Natural killer cell (primary cell): Measurements from ENCODE around the gene MACF1. TPM values are rescaled to one million over a fixed set of nuclear protein-coding genes. Genes with fewer than 3 reads are reported as not detected.

ENCODE experiments used
- ATAC-seq, 3 donors: fragments of 150-1000 bp in 2 of 3; fragments of 200-7000 bp in 1 of 3; cut with Tn5 transposase; 1 replicate in 1 of 3; 2 replicates in 2 of 3; pipeline ENCODE4 v1.10.0; 2021; ENCODE audit warnings: mild to moderate bottlenecking in 2 of 3, moderate library complexity in 2 of 3
- DNase-seq, 2 donors: peaks; one replicate each; pipeline versions ENCODE4 v3.0.0 to v3.0.0-alpha.2; 2013 to 2021; ENCODE audit warnings: mixed read lengths in 1 of 2
- H3K27ac ChIP-seq: one replicate; pipeline ENCODE4 v1.5.1; 2013; ENCODE audit warnings: mild to moderate bottlenecking, low read length
- H3K27me3 ChIP-seq: one replicate; pipeline ENCODE4 v1.6.1; 2013; ENCODE audit warnings: low read length; ENCODE audit not compliant: control insufficient read depth, insufficient read depth
- H3K36me3 ChIP-seq: one replicate; pipeline ENCODE4 v1.6.1; 2013; ENCODE audit warnings: low read length; ENCODE audit not compliant: control insufficient read depth, insufficient read depth
- H3K4me1 ChIP-seq: one replicate; pipeline ENCODE4 v1.6.1; 2013; ENCODE audit warnings: low read length; ENCODE audit not compliant: control insufficient read depth, insufficient read depth
- H3K4me3 ChIP-seq: one replicate; pipeline ENCODE4 v1.5.1; 2013; ENCODE audit warnings: low read length
- H3K9me3 ChIP-seq: one replicate; pipeline ENCODE4 v1.6.1; 2013; ENCODE audit warnings: low read length; ENCODE audit not compliant: control insufficient read depth, insufficient read depth
- H3K27ac Mint-ChIP-seq, 2 donors: one replicate each; pipeline ENCODE4 v1.8.0; 2022; ENCODE audit warnings: mild to moderate bottlenecking in 2 of 2, mixed read lengths in 2 of 2, moderate library complexity in 1 of 2
- H3K27me3 Mint-ChIP-seq, 2 donors: one replicate each; pipeline ENCODE4 v1.8.0; 2022; ENCODE audit warnings: low read depth in 2 of 2, mixed read lengths in 2 of 2
- H3K36me3 Mint-ChIP-seq: one replicate; pipeline ENCODE4 v1.8.0; 2022; ENCODE audit warnings: mixed read lengths
- H3K4me1 Mint-ChIP-seq, 2 donors: one replicate each; pipeline ENCODE4 v1.8.0; 2022; ENCODE audit warnings: mixed read lengths in 2 of 2
- H3K4me3 Mint-ChIP-seq: one replicate; pipeline ENCODE4 v1.8.0; 2022; ENCODE audit warnings: mild to moderate bottlenecking, moderate library complexity, mixed read lengths
- H3K9me3 Mint-ChIP-seq, 2 donors: one replicate each; pipeline ENCODE4 v1.8.0; 2022; ENCODE audit warnings: mixed read lengths in 2 of 2
- CTCF ChIP-seq: fragments of 200-600 bp; IDR thresholded peaks from one replicate; pipeline ENCODE4 v1.8.0; 2022; ENCODE audit warnings: antibody characterized with exemption
- WGBS: methylation state at CpG from one replicate; pipeline ENCODE4 v1.1.7; 2013; ENCODE audit warnings: missing lambda C conversion rate; ENCODE audit not compliant: insufficient coverage; 5-methylcytosine and 5-hydroxymethylcytosine counted together
- intact Hi-C: fragments of 100-400 bp; cut with micrococcal nuclease; formaldehyde crosslinking; loops from one replicate; pipeline ENCODE4 v1.14.2; 2022
- total RNA-seq, 4 donors: library from RNA; stranded (reverse); fragments of 120-200 nt in 1 of 4; gene quantifications; one replicate each; pipeline versions ENCODE4 v1.2.3 to v1.2.4, GENCODE V29; 2013 to 2022

The MACF1 gene
- total RNA-seq, 3 donors from 2014 or later (not counting 1 experiment from before 2014, with no cell fraction given): 752 to 811 (median 752) TPM

GRCh38 chr1:39407510-39407895 is 203.0 kb downstream of the MACF1 start:
- DNase-seq: no peak
- H3K27me3 ChIP-seq: no peaks in the 10 kb centered on the region
- H3K4me3 Mint-ChIP-seq: peak overlapping the region; percentile 89
- intact Hi-C loops: no loop called here
- H3K36me3 Mint-ChIP-seq: no peaks in the 10 kb centered on the region
- H3K9me3 Mint-ChIP-seq: no peaks in the 10 kb centered on the region
- H3K27ac ChIP-seq: no peak overlapping the region
- peaks cover 66 to 67% of the 10 kb centered on the region in 2 donors for H3K4me1 Mint-ChIP-seq
- 89% methylated on average over 6 of the region's 6 CpGs for WGBS
- no peaks in the 10 kb centered on the region for H3K9me3 ChIP-seq
- peak overlapping the region; percentile 43 to 69 for H3K27ac Mint-ChIP-seq
- H3K27me3 Mint-ChIP-seq: no peaks in the 10 kb centered on the region
- no peak for TF ChIP-seq CTCF
- no peak for ATAC-seq
- H3K4me3 ChIP-seq: no peak overlapping the region
- peaks cover 4% of the 10 kb centered on the region for H3K36me3 ChIP-seq
- H3K4me1 ChIP-seq: peaks cover 11% of the 10 kb centered on the region

GRCh38 chr1:39407896-39408640 is 203.6 kb downstream of the MACF1 start:
- DNase-seq (no peak), ATAC-seq (no peak)
- Histone ChIP-seq H3K27ac (no peak overlapping the region), H3K9me3 (no peaks in the 10 kb centered on the region), H3K4me1 (peaks cover 11% of the 10 kb centered on the region), H3K27me3 (no peaks in the 10 kb centered on the region), H3K4me3 (peak overlapping the region; percentile 31), H3K36me3 (peaks cover 9% of the 10 kb centered on the region)
- H3K27me3 Mint-ChIP-seq: no peaks in the 10 kb centered on the region
- intact Hi-C loops: no loop called here
- H3K4me1 Mint-ChIP-seq: peaks cover 61 to 62% of the 10 kb centered on the region in 2 donors
- no peaks in the 10 kb centered on the region for H3K36me3 Mint-ChIP-seq
- peak overlapping the region; percentile 43 to 69 for H3K27ac Mint-ChIP-seq
- H3K9me3 Mint-ChIP-seq: no peaks in the 10 kb centered on the region
- 17% methylated on average over 37 of the region's 38 CpGs for WGBS
- H3K4me3 Mint-ChIP-seq: peak overlapping the region; percentile 89
- no peak for TF ChIP-seq CTCF

GRCh38 chr1:39408641-39409054 is 204.2 kb downstream of the MACF1 start:
- Mint-ChIP-seq H3K27ac (peak overlapping the region in 1 of 2 donors; percentile 69), H3K9me3 (no peaks in the 10 kb centered on the region), H3K36me3 (no peaks in the 10 kb centered on the region), H3K4me3 (peak overlapping the region; percentile 89), H3K27me3 (no peaks in the 10 kb centered on the region), H3K4me1 (peaks cover 61 to 62% of the 10 kb centered on the region in 2 donors)
- peak overlapping the region; percentile 31 for H3K4me3 ChIP-seq
- H3K36me3 ChIP-seq: peaks cover 10% of the 10 kb centered on the region
- H3K4me1 ChIP-seq: peaks cover 11% of the 10 kb centered on the region
- no peaks in the 10 kb centered on the region for H3K27me3 ChIP-seq
- under 1% methylated on average over 52 of the region's 53 CpGs for WGBS
- no peak overlapping the region for H3K27ac ChIP-seq
- intact Hi-C loops: no loop called here
- DNase-seq (peak; percentile 61 to 91), ATAC-seq (peak; percentile 84 to 90 (median 85))
- H3K9me3 ChIP-seq: no peaks in the 10 kb centered on the region
- TF ChIP-seq CTCF: no peak
